ENCODE data around the gene INVS. TPM values are rescaled to one million over a fixed set of nuclear protein-coding genes. Genes with fewer than 3 reads are reported as not detected.

INVS gene
- total RNA-seq, 2 donors from 2014 or later, result 37.8 to 46.8 TPM

GRCh38 chr9:100099722-100100042 lies 639 bp downstream of the INVS start:
- TF ChIP-seq CTCF (IDR thresholded peaks at IDR 0.05), result no peak
- H3K27me3 ChIP-seq (replicated peaks; ENCODE audit: insufficient read depth), result no peaks in the 10 kb centered on the region
- peak overlapping the region; percentile 84 for H3K4me3 ChIP-seq
- H3K27ac ChIP-seq, result peak overlapping the region; percentile 81 to 84
- peaks cover 14 to 26% of the 10 kb centered on the region in 2 donors for H3K4me1 ChIP-seq (ENCODE audit: control insufficient read depth in 1 of 2, low read depth in 2 of 2)
- H3K9me3 ChIP-seq, result no peaks in the 10 kb centered on the region
- H3K36me3 ChIP-seq, result peaks cover 9% of the 10 kb centered on the region
- ATAC-seq (ENCODE audit: insufficient number of reproducible peaks, low FRiP score, low read depth), result no peak
- no peak for DNase-seq (ENCODE audit: low spot score)

- DNase-seq (ENCODE audit: low spot score) (no peak), ATAC-seq (ENCODE audit: insufficient number of reproducible peaks, low FRiP score, low read depth) (no peak)
- Histone ChIP-seq H3K27ac (peak overlapping the region; percentile 81 to 84), H3K4me1 (ENCODE audit: control insufficient read depth in 1 of 2, low read depth in 2 of 2) (peaks cover 14 to 26% of the 10 kb centered on the region in 2 donors), H3K36me3 (peaks cover 9% of the 10 kb centered on the region), H3K9me3 (no peaks in the 10 kb centered on the region), H3K4me3 (peak overlapping the region; percentile 84), H3K27me3 (replicated peaks; ENCODE audit: insufficient read depth) (no peaks in the 10 kb centered on the region)
- TF ChIP-seq CTCF (IDR thresholded peaks at IDR 0.05), result no peak
These were observed 1.2 kb downstream of the INVS start for GRCh38 chr9:100100146-100100667.

- H3K36me3 ChIP-seq, result peaks cover 9% of the 10 kb centered on the region
- H3K4me3 ChIP-seq, result no peak overlapping the region
- no peak overlapping the region for H3K27ac ChIP-seq
- H3K27me3 ChIP-seq (replicated peaks; ENCODE audit: insufficient read depth), result no peaks in the 10 kb centered on the region
- H3K4me1 ChIP-seq (ENCODE audit: control insufficient read depth in 1 of 2, low read depth in 2 of 2), result peaks cover 14 to 24% of the 10 kb centered on the region in 2 donors
- H3K9me3 ChIP-seq, result no peaks in the 10 kb centered on the region
- DNase-seq (ENCODE audit: low spot score), result no peak
- TF ChIP-seq CTCF (IDR thresholded peaks at IDR 0.05), result no peak
- ATAC-seq (ENCODE audit: insufficient number of reproducible peaks, low FRiP score, low read depth), result no peak
These were observed 2.6 kb downstream of the INVS start for GRCh38 chr9:100101608-100102007.

- Histone ChIP-seq H3K9me3 (no peaks in the 10 kb centered on the region), H3K4me1 (ENCODE audit: control insufficient read depth in 1 of 2, low read depth in 2 of 2) (peaks cover 5 to 8% of the 10 kb centered on the region in 2 donors), H3K36me3 (peaks cover 9% of the 10 kb centered on the region), H3K27ac (no peak overlapping the region), H3K4me3 (no peak overlapping the region), H3K27me3 (replicated peaks; ENCODE audit: insufficient read depth) (no peaks in the 10 kb centered on the region)
- ATAC-seq (ENCODE audit: insufficient number of reproducible peaks, low FRiP score, low read depth) (no peak), DNase-seq (ENCODE audit: low spot score) (no peak)
- TF ChIP-seq CTCF (IDR thresholded peaks at IDR 0.05), result no peak
These were observed 5.3 kb downstream of the INVS start for GRCh38 chr9:100104314-100104713.

GRCh38 chr9:100105861-100106260 lies 6.8 kb downstream of the INVS start:
- Histone ChIP-seq H3K36me3 (peaks cover 9% of the 10 kb centered on the region), H3K4me1 (ENCODE audit: control insufficient read depth in 1 of 2, low read depth in 2 of 2) (peaks cover 6 to 9% of the 10 kb centered on the region in 2 donors)
- no peak for ATAC-seq (ENCODE audit: insufficient number of reproducible peaks, low FRiP score, low read depth)

More at GRCh38 chr9:100105861-100106260, 6.8 kb downstream of the INVS start:
- Histone ChIP-seq H3K9me3 (no peaks in the 10 kb centered on the region), H3K27me3 (replicated peaks; ENCODE audit: insufficient read depth) (no peaks in the 10 kb centered on the region), H3K27ac (no peak overlapping the region), H3K4me3 (no peak overlapping the region)
- no peak for DNase-seq (ENCODE audit: low spot score)
- TF ChIP-seq CTCF (IDR thresholded peaks at IDR 0.05), result no peak
